GM19023 (cell line): ENCODE results near the gene TMEM42.

Source experiments
- ATAC-seq: cut with Tn5 transposase; IDR thresholded peaks from one replicate; pipeline ENCODE4 v1.9.1; 2021; ENCODE audit warnings: mild to moderate bottlenecking, moderate library complexity; ENCODE audit not compliant: unreplicated experiment

Gene TMEM42

DNA sequence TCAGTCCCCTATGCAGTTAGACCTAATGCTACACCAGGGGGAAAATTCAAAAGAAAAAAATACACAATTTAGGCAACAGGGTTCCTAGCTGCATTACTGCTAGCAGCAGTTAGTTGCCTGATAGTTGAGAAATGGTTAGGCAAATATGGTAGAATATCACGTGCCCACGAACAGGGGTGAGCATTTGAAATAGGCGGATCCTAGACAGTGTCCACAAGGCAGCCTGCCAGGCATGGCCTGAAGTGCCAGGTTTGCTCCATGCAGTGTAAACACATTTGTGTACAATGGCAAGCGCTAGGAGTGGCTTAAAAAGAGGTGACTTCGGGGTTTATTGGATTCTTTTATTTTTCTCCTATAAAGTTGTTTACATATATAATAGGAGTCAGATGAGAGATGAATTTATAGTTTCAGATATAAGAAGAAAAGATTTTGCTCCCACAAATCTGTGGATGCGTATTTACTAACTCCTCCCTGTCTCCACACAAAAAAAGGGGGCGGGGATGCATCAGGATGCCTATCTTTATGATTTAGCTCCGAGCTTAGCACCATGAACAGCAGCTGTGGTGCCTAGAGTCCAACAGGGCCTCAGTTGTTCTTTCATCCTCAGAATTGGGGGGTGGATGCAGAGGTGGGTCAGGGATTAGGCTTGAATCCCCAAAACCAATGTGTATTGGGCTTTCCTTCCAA is 8.8 kb downstream of the TMEM42 start:
- no peak for ATAC-seq

DNA sequence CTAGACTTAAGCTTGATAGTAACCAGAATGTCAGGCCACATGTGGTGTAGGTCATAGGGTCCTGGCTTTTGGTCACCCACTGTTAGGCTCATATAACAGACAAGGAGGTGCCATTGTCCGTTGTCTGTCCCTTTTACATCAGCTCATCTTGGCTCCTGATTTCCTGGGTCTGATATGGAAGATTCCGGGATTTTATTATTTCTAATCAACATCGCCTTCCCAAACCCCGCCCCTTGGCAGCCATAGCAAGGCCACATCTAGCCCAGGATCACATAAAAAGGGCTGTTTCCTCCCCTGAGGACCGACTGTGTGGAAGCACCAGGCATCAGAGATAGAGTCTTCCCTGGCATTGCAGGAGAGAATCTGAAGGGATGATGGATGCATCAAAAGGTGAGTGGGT is 12.6 kb downstream of the TMEM42 start, which contains the start of gene TGM4:
TGM4 (plus strand) TSS at position 301 of the 400 bp plus-strand sequence; CDS start at position 372, 71 bp downstream.
- no peak for ATAC-seq

DNA sequence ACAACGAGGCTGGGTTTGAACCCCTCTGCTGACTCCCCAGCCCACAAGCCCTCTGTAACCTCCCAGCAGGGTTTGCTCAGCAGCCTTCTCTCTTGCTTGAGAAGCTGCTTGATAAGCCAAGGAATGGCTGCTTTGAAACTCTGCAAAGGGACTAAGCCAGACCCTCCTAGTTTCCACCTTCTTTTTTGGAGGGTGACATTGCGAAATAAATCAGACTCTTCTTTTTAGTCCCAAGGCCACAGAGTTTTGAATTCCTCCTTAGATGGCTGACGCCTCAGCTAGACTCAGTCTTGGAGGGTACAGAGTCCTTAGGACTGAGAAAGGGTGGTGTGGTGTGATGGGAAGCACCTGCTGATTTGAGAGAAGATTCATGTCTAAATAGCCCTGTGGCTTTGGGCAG is 13.9 kb downstream of the TMEM42 start:
- ATAC-seq, result no peak

DNA sequence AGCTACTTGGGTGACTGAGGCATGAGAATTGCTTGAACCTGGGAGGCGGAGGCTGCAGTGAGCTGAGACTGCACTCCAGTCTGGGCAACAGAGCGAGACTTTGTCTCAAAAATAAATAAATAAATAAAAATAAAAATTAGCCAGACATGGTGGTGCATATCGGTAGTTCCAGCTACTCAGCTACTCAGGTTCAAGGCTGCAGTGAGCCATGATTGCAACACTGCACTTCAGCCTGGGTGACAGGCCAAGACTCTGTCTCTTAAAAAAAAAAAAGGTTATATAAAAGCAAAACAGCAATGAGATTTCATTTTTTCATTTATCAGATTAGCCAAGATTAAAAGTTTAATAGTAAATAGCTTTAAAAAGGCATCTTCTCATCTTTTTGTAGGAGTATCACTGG is 15.6 kb downstream of the TMEM42 start:
- ATAC-seq, result no peak

DNA sequence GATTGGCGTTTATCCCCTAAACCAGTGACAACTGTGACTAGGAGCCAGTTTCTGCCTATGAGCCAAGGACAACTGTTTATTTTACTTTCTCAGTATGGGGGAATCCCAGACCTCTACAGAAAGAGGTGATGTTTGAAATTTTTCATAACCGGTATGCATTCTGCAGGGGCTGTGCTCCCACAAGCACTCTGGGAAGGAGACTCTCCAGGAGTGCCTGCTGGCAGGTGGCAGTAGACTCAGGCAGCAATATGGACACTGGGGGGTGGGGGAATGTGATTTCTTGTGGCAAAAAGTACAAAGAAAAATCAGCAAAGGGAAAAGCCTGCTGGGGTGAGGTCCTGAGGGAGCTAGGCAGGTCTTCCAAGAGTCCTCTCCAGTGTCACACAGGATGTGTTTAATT is 18.6 kb downstream of the TMEM42 start:
- no peak for ATAC-seq

DNA sequence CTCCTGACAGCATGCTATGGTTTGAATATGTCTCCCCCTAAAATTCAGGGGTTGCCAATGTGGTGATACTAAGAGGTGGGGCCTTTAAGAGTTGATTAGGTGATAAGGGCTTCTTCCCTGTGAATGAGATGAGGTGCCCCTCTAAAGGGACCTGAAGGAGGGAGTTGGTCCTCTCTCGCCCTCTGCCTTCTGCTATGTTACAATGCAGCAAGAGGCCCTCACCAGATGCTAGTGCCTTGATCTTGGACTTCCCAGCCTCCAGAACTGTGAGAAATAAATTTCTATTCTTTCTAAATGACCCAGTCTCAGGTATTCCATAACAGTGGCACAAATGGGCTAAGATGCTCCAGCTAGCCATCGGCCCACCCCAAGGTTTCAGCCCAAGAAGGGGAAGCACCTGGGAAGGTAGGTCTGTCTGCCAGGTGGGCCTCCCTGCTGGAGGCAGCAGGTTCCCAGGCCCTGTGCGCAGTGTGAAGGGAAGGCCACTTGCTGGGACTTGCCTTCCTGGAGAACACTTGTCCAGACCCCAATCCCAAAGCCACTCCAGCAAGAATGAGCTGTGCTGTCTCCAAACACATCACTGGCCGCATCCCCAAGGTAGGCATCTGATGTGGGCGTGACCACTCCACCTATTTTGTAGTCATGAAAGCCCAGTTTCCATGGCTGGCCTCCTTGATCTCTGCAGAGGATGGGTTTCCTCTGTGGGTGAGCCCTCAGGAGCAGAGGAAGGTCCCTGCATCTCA is 21.7 kb downstream of the TMEM42 start:
- no peak for ATAC-seq

DNA sequence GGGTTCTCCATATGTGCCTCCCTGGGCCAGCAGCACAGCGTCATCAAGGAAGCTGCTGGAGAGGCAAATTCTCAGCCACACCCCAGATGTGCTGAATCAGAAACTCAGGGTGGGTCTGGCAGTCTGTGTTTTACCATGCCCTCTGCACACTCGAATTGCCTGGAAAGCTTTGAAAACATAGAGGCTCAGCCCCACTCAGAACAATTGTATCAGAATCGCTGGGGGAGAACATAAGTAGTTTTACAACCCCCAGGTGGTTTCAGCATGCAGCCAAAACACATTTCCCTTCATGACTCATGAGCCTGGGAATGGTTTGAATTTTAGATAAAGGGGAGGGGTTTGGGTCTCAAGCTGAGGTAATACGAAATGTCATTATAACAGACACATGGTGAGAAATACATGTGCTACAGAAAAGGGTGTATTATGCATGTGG is 22.3 kb downstream of the TMEM42 start:
- ATAC-seq, result no peak

DNA sequence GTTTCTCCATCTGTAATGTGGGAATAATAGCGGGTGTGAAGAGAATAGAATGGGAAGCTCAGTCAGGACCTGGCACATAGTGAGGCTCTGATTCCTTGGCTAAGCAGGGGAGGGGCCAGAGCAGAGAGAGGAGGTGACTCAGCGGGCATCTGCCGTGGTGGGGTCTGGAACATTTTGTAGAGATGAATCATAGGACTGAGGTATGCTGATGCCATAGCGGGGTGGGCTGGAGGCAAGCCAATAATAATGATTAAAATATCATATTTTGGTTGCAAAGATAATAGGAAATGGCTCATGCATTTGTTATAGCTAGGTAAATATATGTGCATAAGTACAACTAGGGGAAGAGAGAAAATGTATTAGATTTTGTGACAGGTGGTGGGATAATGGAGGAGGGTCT is 23.9 kb downstream of the TMEM42 start:
- no peak for ATAC-seq

DNA sequence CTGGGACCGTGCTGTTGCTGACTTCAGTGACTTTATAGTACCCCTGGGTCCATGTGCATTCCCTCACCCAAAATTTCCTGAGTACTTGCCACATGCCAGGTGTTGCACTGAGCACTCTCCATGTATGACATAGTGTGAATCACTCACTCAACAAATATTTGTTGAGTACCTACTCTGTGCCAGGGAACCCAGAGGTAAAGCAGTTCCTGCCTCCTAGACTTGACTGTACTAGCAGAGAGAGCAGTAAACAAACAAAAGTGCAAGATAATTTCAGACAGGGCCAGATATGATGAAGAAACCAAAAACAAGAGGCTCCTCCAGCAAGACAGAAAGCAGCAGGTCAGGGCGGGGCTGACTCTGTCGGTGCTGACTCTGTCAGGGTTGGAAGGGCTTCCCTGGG is 24.8 kb downstream of the TMEM42 start:
- no peak for ATAC-seq

DNA sequence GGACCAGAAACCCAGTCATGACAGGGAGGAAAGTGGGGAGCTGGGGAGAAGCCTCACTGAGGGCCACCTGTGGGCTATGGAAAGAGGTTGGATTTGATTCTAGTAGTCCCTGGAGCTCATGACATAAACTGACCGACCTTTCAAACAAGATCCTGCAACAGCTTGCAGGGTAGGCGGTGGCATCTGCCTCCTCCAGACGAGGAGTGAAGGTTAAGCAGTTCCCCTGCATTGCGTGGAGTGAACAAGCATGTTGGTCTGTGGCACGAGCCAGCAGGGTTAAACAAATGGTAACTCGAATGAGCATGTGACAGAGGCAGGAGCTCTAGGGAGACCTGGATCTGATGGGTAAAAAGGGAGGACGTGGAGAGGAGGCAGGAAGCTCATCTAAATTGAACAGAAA is 25.4 kb downstream of the TMEM42 start:
- no peak for ATAC-seq

DNA sequence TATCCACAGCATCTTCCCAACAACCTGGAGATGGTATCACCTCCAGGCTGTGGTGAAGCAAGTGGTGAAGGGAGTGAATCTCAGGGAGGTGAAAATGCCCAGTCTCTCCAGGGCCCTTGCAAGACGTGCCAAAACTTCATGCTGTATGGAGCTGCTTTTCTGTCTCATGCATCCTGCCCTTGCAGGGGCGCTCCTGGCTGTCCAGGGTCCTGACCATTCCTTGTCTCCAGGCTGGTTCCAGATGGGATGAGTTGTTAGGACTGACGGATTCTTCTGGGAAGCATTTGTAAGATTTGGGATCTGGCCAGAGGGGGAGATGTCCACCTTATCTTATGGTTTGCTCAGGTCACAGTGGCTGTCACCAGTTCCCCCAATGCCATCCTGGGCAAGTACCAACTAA is 28.5 kb downstream of the TMEM42 start:
- no peak for ATAC-seq

DNA sequence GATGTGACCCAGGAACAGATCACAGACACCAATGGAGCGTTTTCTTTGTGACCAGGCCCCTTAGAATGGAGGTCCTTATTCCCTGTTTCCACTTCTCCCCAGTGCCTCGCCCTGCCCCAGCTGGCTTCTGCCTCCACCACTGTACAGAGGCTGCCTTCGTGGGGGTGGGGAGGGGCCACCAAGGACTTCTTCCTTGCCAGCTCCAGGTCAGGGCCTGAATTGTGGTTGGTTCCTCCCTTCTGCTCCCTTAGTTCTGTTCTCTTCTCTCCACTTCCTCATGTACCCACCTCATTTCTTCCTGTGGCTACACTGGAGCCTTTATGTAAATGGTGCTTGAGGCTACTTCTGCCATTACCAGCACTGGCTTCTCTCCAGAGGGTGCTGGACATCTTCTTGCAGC is 29.1 kb downstream of the TMEM42 start:
- ATAC-seq, result no peak

DNA sequence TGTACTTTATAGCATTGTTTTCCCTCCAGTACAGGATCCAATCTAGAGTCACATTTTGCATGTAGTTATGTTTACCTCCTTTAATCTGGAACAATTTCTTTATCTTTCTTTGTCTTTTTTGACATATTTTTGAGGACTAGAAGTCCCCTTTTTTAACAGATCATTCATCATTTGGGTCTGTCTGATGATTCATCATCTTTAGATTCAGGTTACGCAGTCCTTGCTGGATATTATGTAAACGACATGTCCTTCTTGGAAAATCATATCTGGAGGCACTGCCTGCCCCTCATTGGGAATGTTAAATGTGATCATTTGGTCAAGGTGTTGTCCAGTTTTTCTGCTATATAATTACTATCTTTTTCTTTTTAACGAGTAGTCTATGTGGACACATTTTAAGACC is 31.0 kb downstream of the TMEM42 start:
- no peak for ATAC-seq

DNA sequence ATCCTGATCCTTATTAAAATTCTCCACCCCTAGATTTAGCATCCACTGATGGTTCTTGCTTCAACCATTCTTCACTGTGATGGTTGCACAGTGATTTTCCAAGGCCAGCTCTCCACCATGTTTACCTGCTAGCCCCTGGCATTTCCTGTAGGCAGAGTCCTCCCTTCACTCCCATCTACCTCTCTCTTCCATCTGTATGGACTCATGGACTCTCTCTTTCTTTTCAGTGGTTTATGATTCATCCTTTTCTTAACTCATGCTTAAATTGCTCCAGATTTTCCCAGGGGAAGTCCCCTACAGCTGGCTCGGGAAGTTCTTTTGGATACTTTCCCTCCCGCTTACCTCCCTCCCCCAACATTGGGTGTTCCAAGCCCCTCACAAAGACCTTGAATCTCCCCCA is 31.4 kb downstream of the TMEM42 start:
- ATAC-seq, result no peak

DNA sequence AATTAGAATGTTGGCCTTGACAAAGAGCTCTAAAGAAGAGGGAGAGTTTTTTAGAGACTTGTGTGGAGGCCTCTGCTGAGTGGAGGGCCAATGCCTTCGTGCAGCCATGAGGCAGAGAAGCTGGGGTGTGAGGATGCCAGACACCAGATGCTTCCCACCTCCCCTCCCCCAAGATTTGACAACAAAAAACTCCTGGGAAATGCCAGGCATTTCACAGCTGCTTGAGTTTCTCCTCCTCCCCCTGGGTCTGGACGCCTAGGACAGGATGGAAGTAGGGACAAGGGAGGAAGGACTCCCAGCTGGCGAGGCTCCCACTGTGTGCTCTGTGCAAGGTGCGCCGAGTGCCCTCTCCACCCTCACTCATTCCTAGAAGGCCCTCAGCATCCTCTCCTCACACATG is 32.8 kb downstream of the TMEM42 start:
- ATAC-seq, result no peak

DNA sequence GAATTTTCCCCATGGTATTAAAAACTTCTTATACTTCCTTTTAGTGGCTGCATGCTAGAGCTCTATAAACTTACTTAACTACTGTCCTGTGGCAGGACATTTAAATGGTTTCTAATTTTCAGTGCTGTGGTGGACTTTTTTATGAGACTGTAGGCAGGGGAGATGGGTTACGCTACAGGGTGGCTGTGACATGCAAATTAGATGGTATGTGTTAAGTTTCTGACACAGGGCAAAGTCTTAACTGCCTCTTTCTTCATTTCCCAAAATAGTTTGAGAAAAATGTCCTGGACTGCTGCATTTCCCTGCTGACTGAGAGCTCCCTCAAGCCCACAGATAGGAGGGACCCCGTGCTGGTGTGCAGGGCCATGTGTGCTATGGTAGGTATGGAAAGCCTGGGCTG is 34.7 kb downstream of the TMEM42 start:
- ATAC-seq, result no peak

DNA sequence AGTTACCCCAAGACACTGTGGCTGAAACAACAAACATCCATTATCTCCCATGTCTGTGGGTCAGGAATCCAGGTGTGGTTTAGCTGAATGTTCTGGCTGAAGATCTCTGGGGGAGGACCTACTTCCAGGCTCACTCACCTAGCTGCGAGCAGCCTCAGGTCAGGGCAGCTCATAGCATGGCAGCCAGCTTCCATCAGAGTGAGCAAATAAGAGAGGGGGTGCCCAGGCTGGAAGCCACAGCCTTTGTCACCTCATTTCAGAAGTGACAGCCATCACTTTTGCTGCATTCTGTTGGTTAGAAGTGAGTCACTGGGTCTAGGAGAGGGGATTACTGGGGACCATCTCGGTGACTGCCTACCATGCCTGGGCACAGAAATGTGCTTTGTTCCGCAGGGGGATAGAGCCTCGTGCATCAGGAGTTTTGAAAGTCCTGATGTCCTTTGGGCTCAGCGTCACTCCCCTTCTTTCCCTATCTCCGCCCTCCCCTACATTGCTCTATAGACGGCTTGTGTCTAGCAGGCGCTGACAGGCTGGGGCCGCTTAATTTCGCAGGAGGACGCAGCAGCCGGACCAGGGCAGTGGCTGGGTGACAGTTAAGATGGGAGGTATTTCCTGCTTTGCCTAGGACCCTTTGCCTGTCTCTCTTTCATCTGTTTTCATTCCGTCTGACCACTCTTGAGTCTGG is 38.1 kb downstream of the TMEM42 start:
- no peak for ATAC-seq

DNA sequence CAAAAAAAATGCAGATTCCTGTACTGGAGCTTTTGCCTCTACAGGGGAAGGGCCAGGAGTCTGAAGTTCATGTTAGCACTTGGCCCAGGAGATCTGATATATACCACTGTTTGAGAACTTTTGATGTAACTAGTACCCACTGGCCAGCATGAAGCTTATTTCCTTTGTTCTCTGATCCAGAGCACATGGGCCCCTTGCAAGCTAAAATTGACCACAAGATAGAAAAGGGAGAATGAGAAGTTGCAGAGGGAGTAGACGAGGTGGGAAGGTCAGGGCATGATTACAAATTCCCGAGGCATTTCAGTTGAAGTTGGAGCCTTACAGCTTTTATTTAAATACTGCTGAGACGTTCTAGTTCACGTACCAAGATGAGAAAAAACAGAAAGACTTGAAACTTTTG is 40.9 kb downstream of the TMEM42 start:
- ATAC-seq, result no peak

DNA sequence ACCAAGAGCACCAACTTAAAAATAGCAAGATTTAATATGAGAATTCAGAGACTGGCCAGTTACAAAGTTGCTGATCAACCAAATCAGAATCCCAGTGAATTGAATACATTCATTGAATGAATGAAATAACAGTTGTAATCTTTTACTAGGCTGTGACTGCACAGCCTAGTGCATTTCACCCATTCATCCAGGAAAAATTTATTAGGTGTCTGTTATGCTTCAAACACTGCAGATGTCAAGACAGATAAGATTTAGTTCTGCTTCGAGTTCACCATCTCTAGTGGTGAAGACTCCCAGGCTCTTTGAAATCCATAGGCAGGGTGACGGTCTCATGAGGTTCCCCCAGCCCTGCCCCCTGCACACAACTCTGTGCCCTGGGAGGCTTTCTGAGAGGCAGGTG is 41.6 kb downstream of the TMEM42 start:
- ATAC-seq, result no peak

DNA sequence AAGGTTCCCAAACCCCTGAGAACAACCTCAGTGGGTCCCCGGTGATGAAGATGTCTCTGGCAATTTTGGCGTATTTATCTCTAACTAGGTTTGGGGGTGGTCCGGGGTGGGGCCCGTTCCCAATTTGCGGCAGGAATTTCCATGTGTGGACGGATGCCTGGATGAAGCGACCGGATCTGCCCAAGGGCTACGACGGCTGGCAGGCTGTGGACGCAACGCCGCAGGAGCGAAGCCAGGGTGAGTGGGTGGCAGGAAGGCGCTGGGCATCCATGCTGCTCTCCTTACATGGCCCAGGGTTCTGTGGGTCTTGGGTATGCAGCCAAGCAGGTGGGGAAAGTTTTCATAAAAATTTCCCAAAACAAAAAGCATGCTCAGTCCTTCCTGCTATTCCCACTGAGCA is 42.0 kb downstream of the TMEM42 start:
- no peak for ATAC-seq

DNA sequence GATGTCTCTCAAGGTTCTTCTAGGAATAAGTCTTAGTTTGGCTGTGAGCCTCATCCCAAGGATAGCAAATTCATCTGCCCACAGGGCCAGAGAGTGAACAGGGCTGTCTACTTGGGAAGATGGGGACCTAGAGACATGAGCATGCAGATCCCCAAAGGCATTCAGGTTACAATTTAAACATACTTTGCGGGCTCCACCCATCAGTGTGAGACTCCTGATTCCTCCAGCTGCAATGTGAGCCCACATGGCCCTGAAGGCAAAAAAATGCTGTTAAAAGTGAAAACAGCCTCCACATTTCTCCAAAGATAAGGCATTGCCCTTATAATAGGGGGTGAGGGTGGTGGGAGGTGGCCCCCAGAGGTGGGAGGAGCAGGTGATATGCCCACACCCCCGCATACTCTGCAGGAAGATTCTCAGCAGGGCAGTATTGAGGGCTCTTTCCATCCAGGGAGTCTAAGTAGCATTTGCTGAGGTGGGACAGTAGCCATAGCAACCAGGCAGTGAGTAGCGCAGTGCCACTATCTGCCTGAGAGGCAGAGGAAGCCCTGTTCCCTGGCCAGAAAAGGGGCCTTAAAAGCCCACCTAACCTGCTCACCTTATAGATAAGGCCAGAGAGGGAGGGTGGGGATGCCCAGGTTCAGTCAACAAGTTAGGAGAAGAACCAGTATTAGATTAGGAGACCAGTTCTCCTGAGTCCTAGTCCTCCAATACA is 43.9 kb downstream of the TMEM42 start:
- ATAC-seq, result no peak
